ENCODE measurements around the gene BMS1.

BMS1 gene

DNA sequence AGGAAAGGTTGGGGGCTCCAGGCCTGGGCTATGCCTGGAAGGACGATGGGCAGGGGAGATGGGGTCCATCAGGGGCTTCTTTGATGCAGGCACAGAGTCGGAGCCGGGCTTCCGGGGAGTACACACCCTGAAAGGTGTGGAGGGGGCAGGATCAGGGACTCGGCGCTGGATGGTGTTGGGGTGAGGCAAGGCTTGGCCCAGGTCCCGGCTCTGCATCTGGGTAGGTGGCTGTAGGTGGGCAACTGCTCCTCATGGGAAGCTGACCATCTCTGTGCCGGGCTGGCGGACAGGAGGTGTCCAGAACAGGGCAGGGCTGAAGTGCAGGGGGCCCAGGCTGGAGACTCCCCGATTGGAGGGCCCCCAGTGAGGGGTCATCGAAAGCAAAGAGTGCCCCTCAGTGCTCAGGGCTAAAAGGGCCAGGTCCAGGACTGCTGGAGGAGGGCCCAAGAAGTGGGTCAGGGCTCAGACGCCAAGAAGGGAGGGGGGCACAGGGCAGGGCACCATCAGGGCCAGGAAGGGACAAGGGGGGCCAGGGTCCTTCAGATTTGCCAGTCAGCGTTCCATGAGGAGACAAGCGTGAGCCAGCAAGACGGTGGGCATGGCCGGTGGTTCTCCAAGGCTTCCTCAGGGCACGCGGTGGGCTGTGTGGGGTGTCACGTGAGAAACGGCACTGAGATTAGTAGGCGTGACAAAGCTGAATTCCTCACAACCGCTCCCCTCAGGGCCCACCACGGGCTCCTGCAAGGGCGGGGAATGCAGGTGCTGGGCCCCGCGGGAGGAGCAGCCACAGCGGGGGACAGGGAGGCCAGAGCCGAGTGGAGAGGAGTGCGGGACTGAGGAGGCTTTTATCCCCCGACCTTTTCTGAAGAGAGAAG is 97.0 kb downstream of the BMS1 start:
- DNase-seq (ENCODE audit: low spot score): no peak
- H3K4me3 ChIP-seq: no peak overlapping the region
- TF ChIP-seq, protein P1, sequence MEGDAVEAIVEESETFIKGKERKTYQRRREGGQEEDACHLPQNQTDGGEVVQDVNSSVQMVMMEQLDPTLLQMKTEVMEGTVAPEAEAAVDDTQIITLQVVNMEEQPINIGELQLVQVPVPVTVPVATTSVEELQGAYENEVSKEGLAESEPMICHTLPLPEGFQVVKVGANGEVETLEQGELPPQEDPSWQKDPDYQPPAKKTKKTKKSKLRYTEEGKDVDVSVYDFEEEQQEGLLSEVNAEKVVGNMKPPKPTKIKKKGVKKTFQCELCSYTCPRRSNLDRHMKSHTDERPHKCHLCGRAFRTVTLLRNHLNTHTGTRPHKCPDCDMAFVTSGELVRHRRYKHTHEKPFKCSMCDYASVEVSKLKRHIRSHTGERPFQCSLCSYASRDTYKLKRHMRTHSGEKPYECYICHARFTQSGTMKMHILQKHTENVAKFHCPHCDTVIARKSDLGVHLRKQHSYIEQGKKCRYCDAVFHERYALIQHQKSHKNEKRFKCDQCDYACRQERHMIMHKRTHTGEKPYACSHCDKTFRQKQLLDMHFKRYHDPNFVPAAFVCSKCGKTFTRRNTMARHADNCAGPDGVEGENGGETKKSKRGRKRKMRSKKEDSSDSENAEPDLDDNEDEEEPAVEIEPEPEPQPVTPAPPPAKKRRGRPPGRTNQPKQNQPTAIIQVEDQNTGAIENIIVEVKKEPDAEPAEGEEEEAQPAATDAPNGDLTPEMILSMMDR (IDR thresholded peaks at IDR 0.05): no peak

DNA sequence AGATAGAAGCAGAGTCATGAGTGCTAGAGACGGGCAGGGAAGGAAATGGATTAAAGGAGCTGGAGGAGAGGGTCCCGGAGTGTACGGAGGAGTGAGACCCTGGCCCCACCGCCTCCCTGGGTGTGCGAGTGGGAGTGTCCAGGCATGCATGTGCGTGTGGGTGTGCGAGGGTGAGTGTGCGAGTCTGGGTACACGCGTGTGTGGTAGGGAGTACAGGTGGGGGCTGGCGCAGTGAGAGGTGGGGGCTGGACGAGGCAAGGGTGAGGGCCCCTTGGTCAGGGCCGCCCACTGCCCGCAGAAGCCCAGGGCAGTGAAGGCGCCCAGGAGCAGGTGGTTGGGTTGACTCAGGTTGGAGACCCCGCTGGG is 97.6 kb downstream of the BMS1 start:
- TF ChIP-seq, protein P1 (IDR thresholded peaks at IDR 0.05): no peak
- H3K27ac ChIP-seq: no peak overlapping the region
- DNase-seq (ENCODE audit: low spot score): no peak
- H3K4me3 ChIP-seq: no peak overlapping the region

More for the DNA sequence above, 97.0 kb downstream of the BMS1 start:
- H3K27ac ChIP-seq: no peak overlapping the region

- DNase-seq (ENCODE audit: low spot score): no peak
- Histone ChIP-seq H3K27ac (no peak overlapping the region), H3K4me3 (no peak overlapping the region)
- TF ChIP-seq, protein P1 (IDR thresholded peaks at IDR 0.05): no peak
Observed at GRCh38 chr10:42882597-42882996, 100.0 kb downstream of the BMS1 start.

All from coronary artery (tissue), 2 donors.